ENCODE measurements around the gene POU3F2.

Gene POU3F2

GRCh38 chr6:98844244-98845210 is 10.2 kb downstream of the POU3F2 start:
- DNase-seq: no peak

DNA sequence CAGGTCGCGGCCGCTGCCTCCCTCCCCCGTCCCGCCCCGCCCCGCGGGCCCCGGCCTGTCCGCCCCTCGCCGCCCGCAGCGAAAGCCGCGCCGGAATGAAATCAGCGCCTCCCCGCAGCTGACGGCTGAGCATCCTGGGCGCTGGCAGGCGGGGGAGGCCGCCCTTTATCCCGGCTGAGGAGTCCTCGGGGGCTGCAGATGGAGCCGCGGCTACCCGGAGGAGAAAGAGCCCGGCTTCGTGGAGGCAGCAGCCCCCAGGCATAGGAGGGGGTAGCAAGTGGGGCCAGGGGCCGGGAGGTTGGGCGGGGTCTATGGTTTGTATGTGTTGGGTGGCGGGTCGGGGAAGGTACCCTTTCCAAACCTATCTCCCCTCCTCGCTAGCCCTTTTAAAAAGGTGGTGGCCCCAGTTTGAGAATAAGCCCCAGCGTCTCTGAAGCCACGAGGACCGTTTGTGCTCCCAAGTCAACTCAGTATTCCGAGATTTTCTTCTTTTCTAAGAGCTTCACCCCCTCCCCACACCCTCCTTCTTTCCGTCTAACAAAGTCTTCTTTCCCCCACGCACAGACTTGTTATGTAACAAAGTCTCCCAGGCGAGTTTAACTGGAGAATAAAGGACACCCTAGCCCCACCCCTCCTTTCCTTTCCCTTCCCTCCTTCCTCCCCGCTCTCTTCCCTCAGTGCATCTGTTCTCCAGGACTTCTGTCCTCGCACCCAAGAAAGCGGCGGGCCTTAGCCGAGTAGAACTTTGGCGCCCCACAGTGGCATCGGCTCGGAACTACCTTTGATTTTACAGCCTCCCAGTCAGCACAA is 11.0 kb downstream of the POU3F2 start:
- DNase-seq: peak; percentile 89

DNA sequence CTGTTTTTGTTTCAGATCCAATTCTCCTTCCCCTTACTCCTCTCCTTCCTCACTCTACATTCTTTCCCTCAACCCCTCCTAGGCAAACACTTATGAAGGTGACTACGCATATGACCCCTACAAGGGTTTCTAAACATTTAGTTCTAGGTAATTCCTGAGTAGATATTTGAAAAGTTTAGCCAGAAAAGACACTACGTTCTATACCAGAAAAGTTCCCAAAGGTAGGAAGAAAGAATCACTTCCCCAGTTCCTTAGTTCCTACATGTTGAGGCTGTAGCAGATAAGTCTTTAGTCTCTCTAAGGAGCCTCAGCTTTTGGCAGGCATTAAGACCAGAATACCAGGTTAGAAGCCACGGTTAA is 11.6 kb downstream of the POU3F2 start:
- DNase-seq: no peak

DNA sequence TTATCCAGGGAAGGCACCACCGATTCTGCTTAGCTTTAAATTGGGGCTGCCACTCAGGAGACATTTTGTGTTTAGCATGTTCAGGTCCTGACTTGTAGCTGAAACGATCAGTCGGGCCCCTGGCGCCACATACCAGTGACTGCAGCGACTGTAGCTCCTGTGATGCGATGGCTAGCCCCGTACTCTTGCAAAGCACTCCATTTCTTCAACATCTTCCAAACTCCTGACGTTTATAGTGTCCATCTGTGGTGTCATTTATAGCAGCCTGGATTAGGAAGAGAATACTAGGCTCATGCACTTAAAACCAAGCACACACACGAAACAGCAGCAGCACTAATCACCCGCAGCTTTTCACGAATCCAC is 13.0 kb downstream of the POU3F2 start:
- no peak for DNase-seq

GRCh38 chr6:98847779-98848538 is 13.6 kb downstream of the POU3F2 start:
- no peak for DNase-seq

DNA sequence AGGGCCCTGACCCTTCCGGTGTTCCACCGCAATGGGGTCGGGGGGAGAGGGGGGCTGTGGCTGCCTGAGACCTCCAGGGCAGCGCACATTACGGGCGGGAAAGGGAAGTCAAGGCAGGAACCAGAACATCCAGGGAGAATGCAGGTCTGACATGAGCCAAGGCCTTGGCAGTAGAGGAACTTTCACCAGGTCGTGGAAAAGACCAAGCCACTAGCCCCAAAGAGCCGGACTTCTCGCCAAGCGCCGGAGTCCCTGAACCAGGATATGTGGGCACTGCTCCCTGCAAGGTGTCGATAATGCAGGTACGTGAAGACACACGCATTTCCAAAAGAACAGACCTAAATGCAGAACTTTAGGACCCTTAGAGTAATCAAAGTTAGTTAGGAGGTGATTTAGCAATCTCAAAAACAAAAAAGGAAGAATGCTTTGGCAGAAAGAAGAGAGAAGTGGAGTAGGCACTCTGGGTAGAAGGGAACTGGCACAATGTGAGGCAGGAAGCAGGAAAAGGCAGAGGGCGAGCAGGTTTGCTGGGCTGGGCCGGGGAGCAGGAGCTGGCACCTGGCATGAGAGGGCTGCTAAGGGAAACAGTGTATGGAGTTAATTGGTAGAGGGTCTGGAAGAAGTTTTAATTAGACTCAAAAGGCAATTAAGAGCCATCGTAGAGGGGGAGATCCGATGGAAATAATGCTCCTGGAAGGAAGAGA is 14.3 kb downstream of the POU3F2 start:
- no peak for DNase-seq

- no peak for DNase-seq
These were observed 30.1 kb downstream of the POU3F2 start for GRCh38 chr6:98864497-98864896.

DNA sequence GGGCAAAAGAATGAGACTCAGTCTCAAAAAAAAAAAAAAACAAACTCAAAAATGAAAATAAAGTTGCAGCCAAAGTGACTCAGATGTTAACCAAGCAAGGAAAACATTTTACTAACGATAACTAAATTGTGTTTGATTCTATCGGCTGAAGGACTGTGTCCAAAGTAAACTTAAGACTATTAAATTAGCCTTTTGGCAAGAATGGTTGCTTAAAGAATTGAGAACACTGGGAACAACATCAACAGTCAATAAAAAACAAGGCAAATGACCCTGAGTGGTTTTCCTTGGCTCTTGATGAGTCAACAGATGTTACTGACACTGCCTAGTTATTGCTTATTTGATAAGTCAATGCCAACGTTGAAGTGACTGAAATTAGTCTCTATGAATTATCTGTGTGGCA is 36.7 kb downstream of the POU3F2 start:
- no peak for DNase-seq

DNA sequence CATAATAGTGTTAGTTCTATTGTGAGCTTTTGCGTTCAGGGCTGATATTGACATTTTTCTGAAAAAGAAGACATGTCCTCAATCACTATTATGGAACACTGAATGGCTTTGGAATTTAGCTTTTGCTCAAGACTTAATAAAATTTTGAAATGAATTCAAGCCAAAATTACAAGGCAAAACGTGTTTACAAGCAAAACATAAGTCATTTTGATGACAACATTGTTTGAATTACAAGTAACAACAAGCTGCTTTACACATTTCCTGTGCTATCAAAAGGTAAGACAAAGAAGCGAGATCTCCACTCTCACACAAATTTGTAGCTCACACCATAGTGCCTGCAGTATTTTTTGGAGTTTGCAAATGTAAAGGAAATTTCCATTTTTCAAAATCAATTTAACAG is 37.4 kb downstream of the POU3F2 start:
- no peak for DNase-seq

DNA sequence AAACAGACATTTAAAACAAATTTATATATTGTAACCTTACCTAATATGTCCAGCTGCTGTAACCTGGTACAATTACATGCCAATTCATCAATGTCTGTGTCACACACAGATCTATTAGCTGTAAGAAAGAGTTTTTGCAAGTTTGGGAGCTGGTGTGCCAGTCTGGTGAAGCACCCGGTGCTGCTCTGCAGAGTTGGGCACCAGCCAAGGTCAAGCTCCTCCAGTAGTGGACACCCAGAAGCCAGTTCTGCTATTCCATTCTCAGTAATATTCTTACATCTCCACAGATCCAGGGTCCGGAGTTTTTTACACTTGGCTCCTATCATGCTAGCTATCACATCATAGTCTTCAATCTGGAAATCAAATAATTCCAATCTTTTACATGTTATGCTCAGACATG is 41.0 kb downstream of the POU3F2 start:
- DNase-seq: no peak

DNA sequence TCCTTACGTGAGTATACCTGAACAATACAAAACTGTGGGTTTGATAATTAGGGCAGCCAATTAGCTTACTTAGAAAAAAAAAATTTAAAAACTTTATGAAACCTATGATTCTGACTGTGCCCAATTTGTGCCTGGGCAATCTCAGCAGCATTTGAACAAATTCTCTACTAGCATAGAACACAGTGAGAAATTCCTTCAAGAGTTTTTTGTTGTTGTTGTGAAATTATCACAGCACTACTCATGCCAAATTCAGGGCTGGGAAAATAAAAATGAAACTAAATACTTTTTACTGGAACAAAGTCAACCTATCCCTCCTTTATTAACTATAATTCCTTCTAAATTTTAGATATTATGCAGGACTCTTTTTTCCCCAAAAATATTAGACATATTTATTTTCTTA is 42.9 kb downstream of the POU3F2 start:
- DNase-seq: no peak

GRCh38 chr6:98880486-98880885 is 46.1 kb downstream of the POU3F2 start:
- no peak for DNase-seq

- DNase-seq: no peak
These were observed 51.0 kb downstream of the POU3F2 start for GRCh38 chr6:98885330-98885729.

DNA sequence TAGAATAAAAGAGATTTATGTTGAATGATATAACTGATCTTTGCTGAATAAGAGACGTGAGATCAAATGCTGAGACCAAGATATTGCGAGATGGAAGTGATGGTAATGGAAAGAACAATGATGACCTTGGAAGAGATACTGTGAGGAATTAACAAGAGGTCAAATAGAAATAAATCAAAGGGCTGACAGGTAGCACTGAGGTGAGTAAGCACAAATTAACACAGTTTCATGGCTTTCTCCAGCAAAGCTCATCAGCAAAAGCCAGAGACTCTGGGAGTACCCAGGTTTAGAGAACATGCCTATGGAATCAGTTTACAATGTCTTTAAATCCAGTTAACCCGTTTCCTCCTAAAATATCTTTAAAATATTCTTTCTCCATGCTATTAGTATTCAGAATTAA is 53.3 kb downstream of the POU3F2 start:
- no peak for DNase-seq

Data from fibroblast of skin of abdomen (primary cell).